22Rv1 (cell line): ENCODE measurements around the gene NUP62.
A peak's percentile ranks its signal among the peaks of the same experiment; 100 is the strongest.

ENCODE experiments used
- H3K27ac ChIP-seq: fragments of 450-650 bp; 2 replicates; pipeline ENCODE4 v1.5.1; 2017
- ZFX ChIP-seq: fragments of 450-650 bp; IDR thresholded peaks from 2 replicates; pipeline ENCODE4 v1.6.1; 2017; ENCODE audit warnings: antibody characterized with exemption, borderline replicate concordance
- TF ChIP-seq, protein P1 (sequence below): fragments of 450-650 bp; IDR thresholded peaks from 2 replicates; pipeline ENCODE4 v1.5.1; 2017; ENCODE audit warnings: mild to moderate bottlenecking

Gene NUP62

GRCh38 chr19:49929121-49929610 lies at the start of gene NUP62, which contains the start of gene ATF5:
Gene NUP62, minus strand, starts transcription at chr19:49929504. Its CDS starts 19,697 bp downstream, at chr19:49909807.
Gene ATF5, plus strand, starts transcription at chr19:49929205. Its CDS starts 1,646 bp downstream, at chr19:49930851.
- TF ChIP-seq, protein P1, sequence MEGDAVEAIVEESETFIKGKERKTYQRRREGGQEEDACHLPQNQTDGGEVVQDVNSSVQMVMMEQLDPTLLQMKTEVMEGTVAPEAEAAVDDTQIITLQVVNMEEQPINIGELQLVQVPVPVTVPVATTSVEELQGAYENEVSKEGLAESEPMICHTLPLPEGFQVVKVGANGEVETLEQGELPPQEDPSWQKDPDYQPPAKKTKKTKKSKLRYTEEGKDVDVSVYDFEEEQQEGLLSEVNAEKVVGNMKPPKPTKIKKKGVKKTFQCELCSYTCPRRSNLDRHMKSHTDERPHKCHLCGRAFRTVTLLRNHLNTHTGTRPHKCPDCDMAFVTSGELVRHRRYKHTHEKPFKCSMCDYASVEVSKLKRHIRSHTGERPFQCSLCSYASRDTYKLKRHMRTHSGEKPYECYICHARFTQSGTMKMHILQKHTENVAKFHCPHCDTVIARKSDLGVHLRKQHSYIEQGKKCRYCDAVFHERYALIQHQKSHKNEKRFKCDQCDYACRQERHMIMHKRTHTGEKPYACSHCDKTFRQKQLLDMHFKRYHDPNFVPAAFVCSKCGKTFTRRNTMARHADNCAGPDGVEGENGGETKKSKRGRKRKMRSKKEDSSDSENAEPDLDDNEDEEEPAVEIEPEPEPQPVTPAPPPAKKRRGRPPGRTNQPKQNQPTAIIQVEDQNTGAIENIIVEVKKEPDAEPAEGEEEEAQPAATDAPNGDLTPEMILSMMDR = no peak
- TF ChIP-seq ZFX = no peak

GRCh38 chr19:49978324-49978723 lies 49.0 kb upstream of the NUP62 start:
- no peak overlapping the region for H3K27ac ChIP-seq
- TF ChIP-seq ZFX = no peak
- TF ChIP-seq, protein P1 = no peak

More at GRCh38 chr19:49929121-49929610, at the start of gene NUP62, which contains the start of gene ATF5:
- H3K27ac ChIP-seq = peak within 1 kb of the TSS; percentile 96

DNA sequence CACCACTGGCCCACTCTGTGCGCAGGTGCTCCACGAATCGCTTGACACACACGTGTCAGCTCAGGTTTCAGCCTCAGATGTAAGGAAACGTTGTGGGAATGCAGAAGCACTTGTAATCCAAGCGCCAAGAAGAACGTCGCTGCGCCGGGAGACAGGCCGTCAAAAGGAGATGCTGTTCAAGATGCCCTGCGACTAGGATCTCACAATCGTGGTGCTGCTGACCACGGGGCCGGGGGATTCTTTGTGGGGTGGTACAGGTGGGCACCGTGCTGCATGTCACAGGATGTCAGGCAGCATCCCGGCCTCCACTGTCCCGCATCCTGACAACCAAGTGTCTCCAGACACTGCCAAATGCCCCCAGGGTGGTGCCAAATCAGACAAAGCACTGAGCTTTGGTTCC lies 48.6 kb upstream of the NUP62 start:
- TF ChIP-seq ZFX = no peak
- TF ChIP-seq, protein P1 = no peak
- no peak overlapping the region for H3K27ac ChIP-seq

DNA sequence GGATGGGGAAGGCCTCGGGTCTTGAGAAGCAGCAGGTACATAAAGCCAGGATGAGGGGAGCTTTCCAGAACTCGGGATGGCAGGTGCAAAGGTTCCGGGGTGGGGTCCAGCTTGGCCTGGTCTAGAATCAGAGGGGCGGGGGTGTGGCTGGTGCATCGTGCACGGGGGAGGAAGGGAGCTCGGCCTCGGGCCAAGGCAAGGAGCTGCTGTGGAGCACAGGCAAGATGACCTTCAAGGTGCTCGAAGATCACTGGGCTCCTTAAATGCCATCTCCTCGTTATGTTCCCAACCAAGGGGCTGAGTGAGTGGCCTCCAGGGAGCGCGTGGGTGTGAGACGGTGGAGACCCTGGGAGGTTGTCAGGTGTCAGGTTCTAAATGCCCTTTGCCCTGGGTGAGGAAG lies 47.8 kb upstream of the NUP62 start:
- H3K27ac ChIP-seq = no peak overlapping the region
- TF ChIP-seq, protein P1 = no peak
- no peak for TF ChIP-seq ZFX

DNA sequence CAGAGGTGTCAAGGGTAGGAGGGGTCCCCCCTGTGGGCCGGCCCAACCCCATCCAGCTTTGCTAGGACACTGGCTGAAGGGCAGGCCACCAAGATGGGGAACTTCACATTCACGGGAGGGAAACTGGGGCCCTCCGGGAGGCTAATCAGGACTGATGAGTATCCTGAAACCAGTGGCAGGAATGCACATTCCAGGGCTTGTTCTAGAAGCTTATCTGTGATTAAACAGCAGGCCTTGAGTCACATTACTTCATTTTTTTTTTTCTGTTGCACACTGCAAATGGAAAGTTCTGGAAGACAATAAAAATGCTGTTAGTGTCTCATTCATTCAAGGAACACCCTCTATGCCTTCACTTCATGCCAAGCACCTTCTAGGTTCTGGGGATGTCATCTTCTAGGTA lies 47.2 kb upstream of the NUP62 start:
- TF ChIP-seq, protein P1 = no peak
- no peak for TF ChIP-seq ZFX
- H3K27ac ChIP-seq = no peak overlapping the region

DNA sequence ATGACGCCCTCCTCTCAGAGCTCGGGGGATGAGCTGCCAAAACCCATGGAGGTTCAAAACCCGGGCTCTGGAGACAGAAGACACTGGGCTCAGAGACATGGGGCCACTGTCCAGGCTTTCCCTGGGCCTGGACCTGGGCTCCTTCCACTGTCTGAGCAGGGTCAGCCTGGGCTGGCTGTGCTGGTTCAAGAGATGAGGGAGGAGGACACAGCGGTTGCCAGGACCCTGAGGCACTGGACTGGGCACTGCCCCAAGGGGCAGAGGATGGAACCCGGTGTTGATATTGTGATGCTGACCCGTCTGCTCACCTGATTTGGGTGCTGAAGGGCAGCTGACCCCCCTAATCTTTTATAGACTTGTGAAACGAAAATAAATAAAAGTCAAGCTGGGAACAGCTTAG lies 45.7 kb upstream of the NUP62 start:
- H3K27ac ChIP-seq = no peak overlapping the region
- TF ChIP-seq, protein P1 = no peak
- no peak for TF ChIP-seq ZFX

- no peak overlapping the region for H3K27ac ChIP-seq
- TF ChIP-seq, protein P1 = no peak
- no peak for TF ChIP-seq ZFX
Measured at GRCh38 chr19:49973987-49974386, 44.7 kb upstream of the NUP62 start.
